ENCODE results near the gene FAM234A.

- TF ChIP-seq RFX5 (IDR thresholded peaks at IDR 0.05) (no peak), CTCF (IDR thresholded peaks at IDR 0.05) (no peak), NR3C1 (IDR thresholded peaks at IDR 0.05) (no peak), POLR2A (IDR thresholded peaks at IDR 0.05; ENCODE audit: low read length) (no peak), RAD21 (conservative IDR thresholded peaks at IDR 0.05 in 1 of 2, IDR thresholded peaks at IDR 0.05 in 1 of 2) (no peak), ZNF302 (CRISPR knock-in tag; IDR thresholded peaks at IDR 0.05) (no peak), EHMT2 (IDR thresholded peaks at IDR 0.05; ENCODE audit: low read depth) (no peak), MYC (IDR thresholded peaks at IDR 0.05; ENCODE audit: borderline replicate concordance, low read length) (no peak), JUN (IDR thresholded peaks at IDR 0.05) (no peak), ELK1 (IDR thresholded peaks at IDR 0.05; ENCODE audit: low read depth, low read length) (no peak), CBX8 (IDR thresholded peaks at IDR 0.05) (no peak)
Measured at GRCh38 chr16:268141-269053, 33.8 kb downstream of the FAM234A start.
